ENCODE results near the gene PDGFD.

DNA sequence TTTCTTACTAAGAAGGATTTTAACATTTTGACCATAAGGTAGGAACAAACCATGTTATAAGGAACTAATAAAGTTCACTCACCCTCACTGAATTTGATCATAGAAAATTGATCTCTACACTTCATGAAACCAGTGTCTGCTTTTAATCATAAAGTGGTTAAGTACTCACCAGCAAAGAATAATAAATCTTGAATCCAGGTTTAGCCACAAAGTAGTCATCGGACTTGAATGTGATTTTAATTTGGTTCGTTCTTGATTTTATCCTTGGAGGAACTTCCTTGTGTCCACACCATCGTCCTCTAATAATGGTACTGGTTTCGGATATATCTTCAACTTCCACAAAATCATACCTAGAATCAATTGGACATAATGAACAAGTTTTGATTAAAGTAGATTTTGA is 168.1 kb downstream of the PDGFD start:
- TF ChIP-seq JUN (IDR thresholded peaks at IDR 0.05; ENCODE audit: borderline replicate concordance, insufficient read depth, insufficient read length, low read depth) = no peak
- no peak for TF ChIP-seq EZH2 (IDR thresholded peaks at IDR 0.05; ENCODE audit: borderline replicate concordance, low read depth, low read length, severe bottlenecking)
- TF ChIP-seq, protein P1, sequence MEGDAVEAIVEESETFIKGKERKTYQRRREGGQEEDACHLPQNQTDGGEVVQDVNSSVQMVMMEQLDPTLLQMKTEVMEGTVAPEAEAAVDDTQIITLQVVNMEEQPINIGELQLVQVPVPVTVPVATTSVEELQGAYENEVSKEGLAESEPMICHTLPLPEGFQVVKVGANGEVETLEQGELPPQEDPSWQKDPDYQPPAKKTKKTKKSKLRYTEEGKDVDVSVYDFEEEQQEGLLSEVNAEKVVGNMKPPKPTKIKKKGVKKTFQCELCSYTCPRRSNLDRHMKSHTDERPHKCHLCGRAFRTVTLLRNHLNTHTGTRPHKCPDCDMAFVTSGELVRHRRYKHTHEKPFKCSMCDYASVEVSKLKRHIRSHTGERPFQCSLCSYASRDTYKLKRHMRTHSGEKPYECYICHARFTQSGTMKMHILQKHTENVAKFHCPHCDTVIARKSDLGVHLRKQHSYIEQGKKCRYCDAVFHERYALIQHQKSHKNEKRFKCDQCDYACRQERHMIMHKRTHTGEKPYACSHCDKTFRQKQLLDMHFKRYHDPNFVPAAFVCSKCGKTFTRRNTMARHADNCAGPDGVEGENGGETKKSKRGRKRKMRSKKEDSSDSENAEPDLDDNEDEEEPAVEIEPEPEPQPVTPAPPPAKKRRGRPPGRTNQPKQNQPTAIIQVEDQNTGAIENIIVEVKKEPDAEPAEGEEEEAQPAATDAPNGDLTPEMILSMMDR (IDR thresholded peaks at IDR 0.05; ENCODE audit: extremely low read depth in 1 of 2, insufficient read depth in 1 of 2, low read depth in 1 of 2, low read length in 2 of 2) = no peak
- no peak for TF ChIP-seq POLR2AphosphoS5 (IDR thresholded peaks at IDR 0.05; ENCODE audit: insufficient read depth, low read depth, low read length)
- no peak for TF ChIP-seq POLR2A (IDR thresholded peaks at IDR 0.05; ENCODE audit: low read depth, low read length)
- TF ChIP-seq FOS (IDR thresholded peaks at IDR 0.05; ENCODE audit: borderline replicate concordance, insufficient read depth, low read length) = no peak
- TF ChIP-seq, protein P2, sequence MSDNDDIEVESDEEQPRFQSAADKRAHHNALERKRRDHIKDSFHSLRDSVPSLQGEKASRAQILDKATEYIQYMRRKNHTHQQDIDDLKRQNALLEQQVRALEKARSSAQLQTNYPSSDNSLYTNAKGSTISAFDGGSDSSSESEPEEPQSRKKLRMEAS (IDR thresholded peaks at IDR 0.05; ENCODE audit: insufficient read depth, insufficient read length) = no peak
- no peak for TF ChIP-seq MYC (IDR thresholded peaks at IDR 0.05; ENCODE audit: low read depth, low read length)

All from endothelial cell of umbilical vein (primary cell).